HEK293 (cell line): ENCODE results near the gene PLK1.

Experiments used
- CTCF ChIA-PET: fragments of 350-600 bp; formaldehyde crosslinking; extraction: SDS; loops from one replicate; lab custom pipeline; 2021; ENCODE audit warnings: antibody characterized with exemption; lab: Yijun Ruan, JAX
- POLR2A ChIA-PET: fragments of 300-600 bp; formaldehyde crosslinking; extraction: SDS; loops from one replicate; lab custom pipeline; 2020; ENCODE audit warnings: antibody characterized with exemption, inconsistent platforms; lab: Yijun Ruan, JAX
- H3K27ac ChIP-seq: fragments of 200-500 bp; sonication (Bioruptor generic); 2 replicates; pipeline ENCODE4 v1.5.1; 2014; ENCODE audit warnings: low read depth, low read length, control low read depth, inconsistent platforms; ENCODE audit errors: extremely low read depth
- H3K36me3 ChIP-seq, 2 experiments: fragments of 200-500 bp in 1 of 2; sonication (Bioruptor generic) in 1 of 2; 1 replicate in 1 of 2; 2 replicates in 1 of 2; pipeline ENCODE4 v1.5.1; 2014 to 2017; ENCODE audit warnings: inconsistent platforms in 2 of 2, low read length in 2 of 2; ENCODE audit not compliant: control insufficient read depth in 2 of 2, insufficient read depth in 1 of 2
- H3K4me1 ChIP-seq: fragments of 200-500 bp; sonication (Bioruptor generic); 2 replicates; pipeline ENCODE4 v1.5.1; 2014; ENCODE audit warnings: mild to moderate bottlenecking, low read length, inconsistent platforms; ENCODE audit not compliant: control insufficient read depth, insufficient read depth
- H3K4me3 ChIP-seq: 2 replicates; pipeline ENCODE4 v1.5.1; 2011; ENCODE audit warnings: low read depth, mild to moderate bottlenecking, control low read depth, low read length, moderate library complexity
- H3K9me3 ChIP-seq: fragments of 200-500 bp; sonication (Bioruptor generic); 2 replicates; pipeline ENCODE4 v1.5.1; 2014; ENCODE audit warnings: low read depth, low read length, inconsistent platforms; ENCODE audit not compliant: control insufficient read depth, insufficient read depth
- HOXD13 ChIP-seq: sonication (generic); formaldehyde crosslinking; IDR thresholded peaks from 2 replicates; pipeline ENCODE4 v1.8.0; 2022; ENCODE audit warnings: missing genetic modification reagents, borderline replicate concordance
- SETDB1 ChIP-seq: IDR thresholded peaks from one replicate; pipeline ENCODE4 v1.6.1; 2017; ENCODE audit warnings: mild to moderate bottlenecking, low read length, moderate library complexity, mixed read lengths; ENCODE audit not compliant: insufficient read length
- SP2 ChIP-seq: fragments of 450-650 bp; formaldehyde crosslinking; IDR thresholded peaks from 2 replicates; pipeline ENCODE4 v1.5.1; 2016; ENCODE audit warnings: missing biosample characterization, missing genetic modification characterization
- SP3 ChIP-seq: fragments of 450-650 bp; formaldehyde crosslinking; IDR thresholded peaks from 2 replicates; pipeline ENCODE4 v1.5.1; 2016; ENCODE audit warnings: missing biosample characterization, missing genetic modification characterization
- ZBTB21 ChIP-seq: fragments of 450-650 bp; formaldehyde crosslinking; IDR thresholded peaks from 2 replicates; pipeline ENCODE4 v1.5.1; 2017; ENCODE audit warnings: missing biosample characterization, missing genetic modification characterization
- ZBTB48 ChIP-seq: fragments of 450-650 bp; formaldehyde crosslinking; IDR thresholded peaks from 2 replicates; pipeline ENCODE4 v1.5.1; 2016; ENCODE audit warnings: missing biosample characterization, missing genetic modification characterization
- ZEB2 ChIP-seq: fragments of 450-650 bp; formaldehyde crosslinking; IDR thresholded peaks from 2 replicates; pipeline ENCODE4 v1.5.1; 2016; ENCODE audit warnings: missing biosample characterization, missing genetic modification characterization
- ZFP37 ChIP-seq: fragments of 450-650 bp; formaldehyde crosslinking; IDR thresholded peaks from 2 replicates; pipeline ENCODE4 v1.5.1; 2016; ENCODE audit warnings: missing biosample characterization, missing genetic modification characterization
- ZFP69B ChIP-seq: fragments of 450-650 bp; formaldehyde crosslinking; IDR thresholded peaks from 2 replicates; pipeline ENCODE4 v1.5.1; 2016; ENCODE audit warnings: missing biosample characterization, missing genetic modification characterization
- ZNF23 ChIP-seq: fragments of 450-650 bp; formaldehyde crosslinking; IDR thresholded peaks from 2 replicates; pipeline ENCODE4 v1.5.1; 2016; ENCODE audit warnings: missing biosample characterization, missing genetic modification characterization, borderline replicate concordance
- ZNF266 ChIP-seq: fragments of 450-650 bp; formaldehyde crosslinking; IDR thresholded peaks from 2 replicates; pipeline ENCODE4 v1.5.1; 2016; ENCODE audit warnings: missing biosample characterization, missing genetic modification characterization, low read depth
- ZNF335 ChIP-seq: fragments of 450-650 bp; formaldehyde crosslinking; conservative IDR thresholded peaks from 2 replicates; pipeline ENCODE4 v1.5.1; 2016; ENCODE audit warnings: missing biosample characterization, missing genetic modification characterization
- ZNF596 ChIP-seq: fragments of 450-650 bp; IDR thresholded peaks from 2 replicates; pipeline ENCODE4 v1.5.0; 2018; ENCODE audit warnings: missing biosample characterization, mild to moderate bottlenecking, missing genetic modification characterization, moderate library complexity
- ZNF701 ChIP-seq: fragments of 450-650 bp; formaldehyde crosslinking; IDR thresholded peaks from 2 replicates; pipeline ENCODE4 v1.5.1; 2016; ENCODE audit warnings: missing biosample characterization, missing genetic modification characterization
- ZNF707 ChIP-seq: fragments of 450-650 bp; formaldehyde crosslinking; IDR thresholded peaks from 2 replicates; pipeline ENCODE4 v1.5.1; 2016; ENCODE audit warnings: missing biosample characterization, missing genetic modification characterization
- ZNF776 ChIP-seq: fragments of 450-650 bp; formaldehyde crosslinking; IDR thresholded peaks from 2 replicates; pipeline ENCODE4 v1.5.0; 2017; ENCODE audit warnings: missing biosample characterization, missing genetic modification characterization, borderline replicate concordance
- TF ChIP-seq, protein P1 (sequence below): fragments of 450-650 bp; formaldehyde crosslinking; IDR thresholded peaks from 2 replicates; pipeline ENCODE4 v1.5.1; 2016; ENCODE audit warnings: missing biosample characterization, missing genetic modification characterization
- TF ChIP-seq, protein P2 (sequence below): fragments of 450-650 bp; formaldehyde crosslinking; IDR thresholded peaks from 2 replicates; pipeline ENCODE4 v1.5.1; 2016; ENCODE audit warnings: missing biosample characterization, missing genetic modification characterization
- TF ChIP-seq, protein P3 (sequence below): fragments of 450-650 bp; formaldehyde crosslinking; IDR thresholded peaks from 2 replicates; pipeline ENCODE4 v1.5.1; 2016; ENCODE audit warnings: missing biosample characterization, missing genetic modification characterization
- TF ChIP-seq, protein P4 (sequence below): fragments of 450-650 bp; formaldehyde crosslinking; IDR thresholded peaks from 2 replicates; pipeline ENCODE4 v1.5.1; 2016; ENCODE audit warnings: missing biosample characterization, missing genetic modification characterization

The PLK1 gene

DNA sequence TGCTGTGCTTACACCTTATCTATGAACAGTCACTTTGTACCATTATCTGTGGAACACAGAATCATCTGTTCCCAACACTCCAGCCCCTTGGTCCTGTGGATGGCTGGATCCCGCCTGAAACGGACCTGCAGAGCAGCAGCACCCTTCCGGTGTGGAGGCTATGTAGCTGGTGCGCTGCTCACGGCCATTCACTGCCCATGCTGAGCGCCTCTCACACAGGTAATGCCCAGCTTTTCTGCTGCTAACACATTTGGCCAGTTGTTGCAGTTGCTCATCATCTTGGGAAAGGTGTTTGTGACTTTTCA, 11.4 kb upstream of the PLK1 start (continued):
- no peak for TF ChIP-seq ZBTB48 (tag by site-specific recombination)
- TF ChIP-seq ZBTB21: no peak
- TF ChIP-seq SP3 (tag by site-specific recombination): no peak
- TF ChIP-seq, protein P1, sequence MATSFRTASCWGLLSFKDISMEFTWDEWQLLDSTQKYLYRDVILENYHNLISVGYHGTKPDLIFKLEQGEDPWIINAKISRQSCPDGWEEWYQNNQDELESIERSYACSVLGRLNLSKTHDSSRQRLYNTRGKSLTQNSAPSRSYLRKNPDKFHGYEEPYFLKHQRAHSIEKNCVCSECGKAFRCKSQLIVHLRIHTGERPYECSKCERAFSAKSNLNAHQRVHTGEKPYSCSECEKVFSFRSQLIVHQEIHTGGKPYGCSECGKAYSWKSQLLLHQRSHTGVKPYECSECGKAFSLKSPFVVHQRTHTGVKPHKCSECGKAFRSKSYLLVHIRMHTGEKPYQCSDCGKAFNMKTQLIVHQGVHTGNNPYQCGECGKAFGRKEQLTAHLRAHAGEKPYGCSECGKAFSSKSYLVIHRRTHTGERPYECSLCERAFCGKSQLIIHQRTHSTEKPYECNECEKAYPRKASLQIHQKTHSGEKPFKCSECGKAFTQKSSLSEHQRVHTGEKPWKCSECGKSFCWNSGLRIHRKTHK (tag by site-specific recombination): no peak

DNA sequence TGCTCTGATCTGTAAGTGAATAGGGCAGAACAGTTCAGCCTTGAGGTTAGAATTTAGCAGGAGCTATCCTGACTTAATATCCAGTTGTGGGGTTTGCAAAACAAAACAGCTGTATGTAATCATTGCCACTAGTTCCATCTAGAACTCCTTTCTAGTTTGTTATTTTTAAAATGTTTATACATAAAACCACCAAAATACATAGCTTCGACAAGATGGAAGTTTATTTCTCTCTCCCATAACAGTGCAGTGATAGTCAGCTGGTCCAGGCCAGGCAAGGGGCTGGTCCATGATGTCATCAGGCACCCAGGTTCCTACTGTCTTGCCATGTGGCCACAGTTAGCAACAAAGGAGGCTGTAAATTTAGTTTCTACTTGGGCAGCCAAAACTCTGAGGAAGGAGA, 10.5 kb upstream of the PLK1 start:
- H3K36me3 ChIP-seq: peaks cover 8 to 90% of the 10 kb centered on the region in 2 experiments; a peak in 2 of 3 replicates
- H3K4me3 ChIP-seq: no peak overlapping the region
- CTCF ChIA-PET: interaction anchor here (0.6 to 1.0 kb wide), 2 partner anchors 9 to 25 kb away, joined by 3 read pairs; no protein-coding TSS in a partner anchor
- no peaks in the 10 kb centered on the region for H3K9me3 ChIP-seq
- no peaks in the 10 kb centered on the region for H3K4me1 ChIP-seq
- no peak overlapping the region for H3K27ac ChIP-seq
- POLR2A ChIA-PET: interaction anchor here (1.2 kb wide), 1 partner anchor 10 kb away, joined by 3 read pairs; no protein-coding TSS in a partner anchor
- TF ChIP-seq ZFP37 (tag by site-specific recombination) (no peak), ZEB2 (tag by site-specific recombination) (no peak), ZNF266 (no peak), ZNF23 (tag by site-specific recombination) (no peak), ZNF596 (tag by site-specific recombination) (no peak), ZNF776 (tag by site-specific recombination) (no peak), SETDB1 (no peak), ZFP69B (tag by site-specific recombination) (no peak), SP3 (tag by site-specific recombination) (no peak), ZNF335 (no peak), HOXD13 (CRISPR knock-in tag) (no peak), ZNF701 (tag by site-specific recombination) (no peak), ZNF707 (tag by site-specific recombination) (no peak), SP2 (tag by site-specific recombination) (no peak)
- TF ChIP-seq, protein P2, sequence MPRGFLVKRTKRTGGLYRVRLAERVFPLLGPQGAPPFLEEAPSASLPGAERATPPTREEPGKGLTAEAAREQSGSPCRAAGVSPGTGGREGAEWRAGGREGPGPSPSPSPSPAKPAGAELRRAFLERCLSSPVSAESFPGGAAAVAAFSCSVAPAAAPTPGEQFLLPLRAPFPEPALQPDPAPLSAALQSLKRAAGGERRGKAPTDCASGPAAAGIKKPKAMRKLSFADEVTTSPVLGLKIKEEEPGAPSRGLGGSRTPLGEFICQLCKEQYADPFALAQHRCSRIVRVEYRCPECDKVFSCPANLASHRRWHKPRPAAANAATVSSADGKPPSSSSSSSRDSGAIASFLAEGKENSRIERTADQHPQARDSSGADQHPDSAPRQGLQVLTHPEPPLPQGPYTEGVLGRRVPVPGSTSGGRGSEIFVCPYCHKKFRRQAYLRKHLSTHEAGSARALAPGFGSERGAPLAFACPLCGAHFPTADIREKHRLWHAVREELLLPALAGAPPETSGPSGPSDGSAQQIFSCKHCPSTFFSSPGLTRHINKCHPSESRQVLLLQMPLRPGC (tag by site-specific recombination): no peak
- TF ChIP-seq, protein P3, sequence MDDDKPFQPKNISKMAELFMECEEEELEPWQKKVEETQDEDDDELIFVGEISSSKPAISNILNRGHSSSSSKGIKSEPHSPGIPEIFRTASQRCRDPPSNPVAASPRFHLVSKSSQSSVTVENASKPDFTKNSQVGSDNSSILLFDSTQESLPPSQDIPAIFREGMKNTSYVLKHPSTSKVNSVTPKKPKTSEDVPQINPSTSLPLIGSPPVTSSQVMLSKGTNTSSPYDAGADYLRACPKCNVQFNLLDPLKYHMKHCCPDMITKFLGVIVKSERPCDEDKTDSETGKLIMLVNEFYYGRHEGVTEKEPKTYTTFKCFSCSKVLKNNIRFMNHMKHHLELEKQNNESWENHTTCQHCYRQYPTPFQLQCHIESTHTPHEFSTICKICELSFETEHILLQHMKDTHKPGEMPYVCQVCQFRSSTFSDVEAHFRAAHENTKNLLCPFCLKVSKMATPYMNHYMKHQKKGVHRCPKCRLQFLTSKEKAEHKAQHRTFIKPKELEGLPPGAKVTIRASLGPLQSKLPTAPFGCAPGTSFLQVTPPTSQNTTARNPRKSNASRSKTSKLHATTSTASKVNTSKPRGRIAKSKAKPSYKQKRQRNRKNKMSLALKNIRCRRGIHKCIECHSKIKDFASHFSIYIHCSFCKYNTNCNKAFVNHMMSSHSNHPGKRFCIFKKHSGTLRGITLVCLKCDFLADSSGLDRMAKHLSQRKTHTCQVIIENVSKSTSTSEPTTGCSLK (tag by site-specific recombination): no peak
- TF ChIP-seq, protein P4, sequence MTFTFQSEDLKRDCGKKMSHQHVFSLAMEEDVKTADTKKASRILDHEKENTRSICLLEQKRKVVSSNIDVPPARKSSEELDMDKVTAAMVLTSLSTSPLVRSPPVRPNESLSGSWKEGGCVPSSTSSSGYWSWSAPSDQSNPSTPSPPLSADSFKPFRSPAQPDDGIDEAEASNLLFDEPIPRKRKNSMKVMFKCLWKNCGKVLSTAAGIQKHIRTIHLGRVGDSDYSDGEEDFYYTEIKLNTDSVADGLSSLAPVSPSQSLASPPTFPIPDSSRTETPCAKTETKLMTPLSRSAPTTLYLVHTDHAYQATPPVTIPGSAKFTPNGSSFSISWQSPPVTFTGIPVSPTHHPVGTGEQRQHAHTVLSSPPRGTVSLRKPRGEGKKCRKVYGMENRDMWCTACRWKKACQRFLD: no peak
- TF ChIP-seq, all 188 proteins: peak for 0
